ENCODE data around the gene PIEZO2.
A peak's percentile ranks its signal among the peaks of the same experiment; 100 is the strongest.

PIEZO2 gene

GRCh38 chr18:10718809-10719208, 430.6 kb downstream of the PIEZO2 start:
- no peak for DNase-seq

GRCh38 chr18:10715791-10716190, 433.6 kb downstream of the PIEZO2 start:
- no peak for DNase-seq

DNA sequence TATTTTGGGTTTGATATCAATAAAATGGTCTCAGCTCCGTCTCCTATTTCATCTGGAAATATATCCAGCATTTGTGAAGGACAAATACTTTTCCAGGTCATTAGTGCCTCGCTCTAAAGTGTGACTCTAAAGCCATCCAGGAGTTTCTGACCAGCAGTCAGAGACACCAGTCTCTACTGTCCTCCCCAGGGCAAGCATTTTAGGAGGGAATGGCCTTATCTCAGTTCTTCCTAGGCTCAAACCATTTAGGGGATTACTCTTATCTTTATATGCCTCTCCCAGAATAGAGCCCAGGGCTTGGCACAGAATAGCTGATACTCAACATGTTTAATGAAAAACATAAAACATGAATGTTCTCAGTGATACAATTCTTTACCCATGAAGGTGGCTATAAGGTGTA, 436.0 kb downstream of the PIEZO2 start:
- no peak for DNase-seq

- no peak for DNase-seq
Measured at GRCh38 chr18:10707294-10707693, 442.1 kb downstream of the PIEZO2 start.

DNA sequence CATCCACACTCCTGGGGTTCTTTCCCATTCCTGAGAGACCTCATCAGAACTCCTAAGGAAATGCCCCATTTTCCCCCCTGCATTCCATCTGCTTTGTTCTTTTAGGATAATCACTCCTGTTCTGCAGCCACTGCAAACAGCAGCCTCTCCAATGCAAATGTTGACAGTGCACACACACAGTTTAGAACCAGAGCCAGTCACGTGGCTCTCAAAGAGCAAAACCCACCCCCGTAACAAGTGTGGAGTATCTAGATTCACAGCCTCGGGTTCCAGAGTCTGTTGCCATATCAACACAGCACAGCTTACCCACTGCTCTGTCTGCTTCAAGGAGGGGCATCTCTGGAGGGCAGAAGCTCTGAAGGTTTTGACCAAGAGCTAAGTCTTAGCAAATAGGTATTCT, 443.6 kb downstream of the PIEZO2 start:
- DNase-seq: no peak

DNA sequence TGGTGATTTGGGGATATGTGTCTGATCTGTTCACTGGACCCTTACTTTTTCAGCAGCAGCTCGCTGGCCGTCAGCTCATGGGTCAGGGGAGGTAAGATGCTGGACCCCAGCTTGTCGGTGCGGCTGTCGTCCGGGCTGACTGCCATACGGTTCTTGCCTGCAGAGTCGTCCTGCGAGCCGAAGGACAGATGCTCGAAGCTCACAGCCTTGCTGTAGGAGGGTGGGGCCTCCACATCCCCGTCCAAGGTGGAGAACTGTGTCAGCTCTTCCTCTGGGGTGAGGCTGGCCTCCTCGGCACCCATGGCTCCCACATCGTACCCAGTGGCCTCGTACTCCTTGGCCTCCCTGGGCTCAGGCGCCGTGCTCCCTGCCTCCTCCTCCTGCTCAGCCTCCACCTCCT, 444.1 kb downstream of the PIEZO2 start:
- no peak for DNase-seq

DNA sequence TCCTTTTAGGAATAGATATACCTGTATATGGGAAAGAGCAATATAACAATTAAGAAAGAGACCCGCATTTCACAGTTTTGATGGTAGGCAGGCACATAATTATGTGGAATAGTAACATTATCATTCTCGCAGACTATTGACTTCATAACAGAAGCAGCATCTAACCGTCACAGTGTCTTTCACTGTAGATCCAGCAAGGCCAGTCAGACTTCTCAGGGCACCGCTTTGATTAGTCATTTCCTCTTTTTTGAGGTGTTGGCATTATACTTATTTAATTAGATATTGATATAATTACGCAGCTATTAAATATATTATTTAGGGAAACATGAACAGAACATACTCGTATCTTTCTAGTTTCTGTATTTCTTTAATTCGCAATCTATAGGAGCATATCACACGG, 447.2 kb downstream of the PIEZO2 start:
- DNase-seq: no peak

GRCh38 chr18:10690366-10690765, 459.0 kb downstream of the PIEZO2 start:
- no peak for DNase-seq

GRCh38 chr18:10690035-10690329, 459.4 kb downstream of the PIEZO2 start:
- peak; percentile 47 for DNase-seq

DNA sequence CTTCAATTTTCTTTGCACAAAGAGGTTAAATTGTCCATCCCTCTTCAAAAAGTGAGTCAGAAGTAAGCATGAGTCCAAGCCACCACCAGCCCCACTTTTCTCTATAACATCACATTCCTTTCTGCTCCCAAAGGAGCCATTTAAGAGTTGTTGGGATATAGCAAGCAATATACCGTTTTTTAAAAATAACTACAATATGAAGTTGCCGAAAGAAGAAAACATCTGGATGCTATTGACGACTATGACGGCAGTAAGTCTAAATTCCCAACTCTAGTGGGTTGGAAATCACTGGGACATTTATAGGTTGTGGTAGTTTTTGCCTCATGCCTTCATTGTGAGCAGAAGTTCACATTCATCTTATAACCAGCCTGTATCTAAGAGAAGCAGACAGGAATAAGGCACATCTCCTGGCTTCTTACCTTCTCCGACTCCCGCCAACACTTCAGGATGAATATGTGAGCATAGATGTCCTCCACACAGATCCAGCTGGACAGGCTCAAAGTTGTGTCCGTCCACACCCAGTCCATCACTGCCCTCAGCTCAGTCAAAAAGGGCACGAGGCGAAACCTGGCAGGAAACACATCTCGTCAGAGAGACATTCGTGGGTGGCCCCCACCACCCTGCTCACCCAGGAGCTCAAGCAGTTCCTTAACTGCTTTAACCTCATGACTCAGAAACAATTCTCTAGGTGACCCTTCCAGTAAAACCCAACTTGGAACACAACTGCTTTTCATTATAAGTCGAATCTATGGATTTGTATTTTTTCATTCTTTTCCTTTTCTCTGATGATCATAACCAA, 459.9 kb downstream of the PIEZO2 start:
- peak; percentile 67 for DNase-seq

DNA sequence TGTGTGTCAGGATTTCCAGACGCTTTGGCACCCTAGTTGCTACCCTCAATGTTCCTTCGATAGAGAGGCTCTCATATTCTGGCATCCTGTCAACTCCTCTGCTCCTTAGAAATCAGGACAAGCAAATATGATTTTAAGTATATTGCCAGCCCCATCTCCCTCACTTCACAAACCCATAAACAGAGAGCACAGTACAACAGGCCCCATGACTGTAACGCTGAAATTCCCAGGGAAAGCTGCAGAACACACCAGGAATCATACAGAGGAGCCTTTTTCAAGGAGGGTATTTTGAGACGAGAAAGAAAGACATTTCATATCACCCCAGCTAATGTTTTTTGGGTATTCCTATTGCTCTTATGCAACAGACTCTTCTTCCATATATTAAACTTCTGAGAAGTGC, 460.6 kb downstream of the PIEZO2 start:
- no peak for DNase-seq

DNA sequence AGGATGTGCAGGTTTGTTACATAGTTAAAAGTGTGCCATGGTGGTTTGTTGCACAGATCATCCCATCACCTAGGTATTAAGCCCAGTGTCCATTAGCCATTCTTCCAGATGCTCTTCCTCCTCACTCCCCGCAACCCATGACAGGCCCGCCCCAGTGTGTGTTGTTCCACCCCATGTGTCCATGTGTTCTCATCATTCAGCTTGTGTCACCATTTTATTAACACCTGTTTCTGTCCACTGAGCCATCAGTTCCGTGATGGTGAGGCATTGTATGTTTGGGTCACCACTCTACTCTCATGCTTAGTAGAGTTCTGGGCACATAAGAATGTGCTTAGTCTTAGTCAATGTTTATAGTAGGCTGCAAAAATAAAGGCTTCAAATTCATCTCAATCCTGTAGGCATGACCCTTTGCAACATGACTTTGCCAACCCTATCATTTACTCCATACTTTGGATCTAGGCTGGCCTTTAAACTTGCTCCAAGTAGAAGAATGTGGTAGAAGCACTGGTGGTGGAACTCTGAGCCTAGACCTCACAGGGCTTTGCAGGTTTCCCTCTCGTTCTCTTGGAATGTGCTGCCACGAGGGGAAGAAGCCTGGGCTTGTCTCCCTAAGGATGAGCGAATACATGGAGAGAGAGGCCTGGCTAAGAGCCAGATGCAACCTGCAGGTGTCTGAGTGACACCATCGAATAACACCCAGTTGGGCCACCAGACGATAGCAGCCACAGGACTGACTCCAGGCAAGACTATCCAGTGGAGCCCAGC, 462.0 kb downstream of the PIEZO2 start:
- DNase-seq: no peak

DNA sequence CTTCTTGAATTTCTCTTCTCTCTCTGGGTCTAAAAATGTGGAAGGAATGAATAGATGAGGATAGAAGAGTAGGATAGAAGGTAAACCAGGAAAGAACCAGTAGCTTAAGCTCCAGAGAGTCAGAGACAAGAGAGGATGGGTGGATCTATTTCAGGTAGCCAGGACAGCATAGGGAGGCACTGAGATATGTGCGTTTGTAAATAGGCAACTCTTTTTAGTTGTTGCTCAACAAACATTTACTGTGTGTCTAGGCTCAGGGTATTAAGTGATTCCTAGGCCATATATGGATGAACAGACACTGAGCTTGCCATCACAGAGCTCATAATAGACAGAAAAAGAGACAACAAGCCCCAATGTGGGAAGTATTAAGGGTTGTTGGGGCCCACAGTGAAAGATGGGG, 463.1 kb downstream of the PIEZO2 start:
- DNase-seq: no peak

DNA sequence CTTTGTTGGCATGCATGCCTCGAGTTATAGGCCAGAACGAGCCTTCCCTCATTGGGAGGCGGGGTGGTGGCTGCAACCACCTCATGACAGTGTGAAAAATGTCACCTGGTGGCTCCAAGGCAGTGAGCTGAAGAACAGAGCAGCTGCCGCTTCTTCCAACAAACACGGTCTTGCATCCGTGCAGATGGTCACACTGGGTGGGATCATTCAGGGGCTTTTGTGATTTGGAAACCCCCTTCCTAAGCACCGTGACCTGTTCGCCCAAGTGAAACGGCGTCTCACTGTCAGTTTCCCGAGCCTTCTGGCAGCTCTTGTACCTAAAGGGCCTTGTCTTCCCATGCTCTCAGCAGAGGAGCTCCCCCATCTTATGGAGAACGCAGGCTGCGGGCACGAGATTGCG, 463.9 kb downstream of the PIEZO2 start:
- DNase-seq: no peak

DNA sequence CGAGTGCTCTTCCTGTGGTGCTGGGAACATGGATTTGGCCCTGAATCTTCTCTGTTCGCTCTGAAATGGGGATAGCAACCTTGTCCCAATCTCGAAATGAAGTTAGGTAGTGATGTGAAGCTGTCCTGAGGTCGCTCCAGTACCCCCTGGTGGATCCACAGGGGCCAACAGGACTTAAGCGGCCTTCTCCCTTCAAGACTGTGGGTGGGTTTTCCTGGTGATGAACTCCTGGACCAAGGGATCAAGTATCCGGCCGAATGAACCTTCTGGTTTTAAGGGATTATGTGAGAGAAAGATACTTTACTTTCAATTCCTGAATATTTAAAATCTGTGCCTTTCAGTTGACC, 467.0 kb downstream of the PIEZO2 start:
- no peak for DNase-seq

- no peak for DNase-seq
Measured at GRCh38 chr18:10681581-10682367, 467.6 kb downstream of the PIEZO2 start.

DNA sequence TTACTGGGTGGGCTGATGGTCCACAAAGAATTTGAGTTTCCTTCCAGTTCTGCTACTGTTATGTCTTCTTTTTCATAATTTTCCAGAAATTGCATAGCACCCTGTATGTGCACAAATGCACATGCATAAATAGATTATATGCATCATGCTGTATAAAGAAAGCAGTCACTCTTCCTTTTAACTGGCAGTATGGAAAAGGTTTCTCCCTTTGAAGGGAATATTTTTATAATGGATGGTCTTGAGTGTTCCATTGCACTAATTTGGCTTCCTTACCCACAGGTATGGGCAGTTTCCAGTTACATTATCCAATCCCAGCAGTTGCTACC, 469.1 kb downstream of the PIEZO2 start:
- no peak for DNase-seq

GRCh38 chr18:10679557-10680270, 469.7 kb downstream of the PIEZO2 start:
- no peak for DNase-seq

DNA sequence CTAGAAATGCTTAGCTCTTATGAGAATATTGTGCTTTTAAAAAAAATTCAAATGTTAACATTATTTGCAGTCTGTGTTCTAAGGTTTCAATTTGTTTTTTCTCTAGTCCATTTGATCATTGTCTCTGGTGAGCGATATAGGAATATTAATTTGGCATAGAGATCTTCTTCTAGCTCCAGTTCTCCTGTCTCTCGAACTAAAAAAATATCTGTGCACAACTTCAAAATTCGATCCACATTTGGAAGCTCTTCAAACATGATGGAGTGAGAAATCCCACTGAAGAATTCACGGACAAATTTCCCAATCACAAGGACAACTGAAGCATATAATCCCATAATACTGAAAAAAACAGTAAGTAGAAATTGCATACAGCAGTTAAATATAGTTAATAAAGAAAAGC, 477.9 kb downstream of the PIEZO2 start:
- DNase-seq: no peak

GRCh38 chr18:10670856-10671255, 478.5 kb downstream of the PIEZO2 start:
- DNase-seq: no peak

DNA sequence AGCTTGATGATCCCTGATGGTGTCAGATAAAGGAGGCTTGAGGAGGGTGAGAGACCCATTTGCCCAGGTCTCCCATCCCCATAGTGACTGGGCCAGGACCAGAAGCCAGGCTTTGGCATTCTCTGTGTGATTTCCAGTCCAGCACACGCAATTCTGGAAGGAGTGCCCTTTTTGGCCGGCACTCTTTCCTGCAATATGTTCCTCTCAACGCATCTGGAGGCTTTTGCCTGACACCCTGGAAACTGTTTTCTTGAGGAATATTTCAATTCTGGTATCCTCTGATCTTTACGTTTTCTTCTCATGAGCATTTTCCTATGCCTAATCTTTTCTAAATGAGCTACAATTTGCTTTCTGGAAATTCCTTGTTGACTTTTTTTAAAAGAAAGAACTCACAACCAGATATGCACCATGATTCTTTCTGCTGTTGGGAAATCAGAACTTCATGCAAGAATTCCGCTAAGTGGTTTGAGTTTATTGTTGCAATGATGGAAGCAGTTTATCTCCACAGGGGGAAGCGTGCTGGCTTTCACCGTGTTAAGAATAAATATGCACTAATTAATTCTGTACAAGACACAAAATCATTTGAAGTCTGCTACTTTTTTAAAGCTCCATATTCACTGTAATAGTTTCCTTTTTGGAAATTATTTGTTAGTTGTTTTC, 479.8 kb downstream of the PIEZO2 start:
- no peak for DNase-seq

- DNase-seq: no peak
Measured at GRCh38 chr18:10663750-10664149, 485.6 kb downstream of the PIEZO2 start.

- DNase-seq: no peak
Measured at GRCh38 chr18:10661317-10661716, 488.1 kb downstream of the PIEZO2 start.

All from right hindlimb (tissue), 1 donor.